K562 (cell line): Measurements from ENCODE around the gene PKLR. TPM values are rescaled to one million over a fixed set of nuclear protein-coding genes. Genes with fewer than 3 reads are reported as not detected.

ENCODE experiments used
- CCNT2 ChIP-seq: IDR thresholded peaks from 2 replicates; pipeline ENCODE4 v1.6.1; 2011; ENCODE audit warnings: borderline replicate concordance, low read depth, mild to moderate bottlenecking, moderate library complexity, mixed read lengths, low read length; ENCODE audit not compliant: insufficient read length; ENCODE audit errors: extremely low read depth
- CHD1 ChIP-seq: fragments of 200-600 bp; sonication (generic); IDR thresholded peaks from one replicate; pipeline ENCODE4 v1.6.1; 2012; ENCODE audit warnings: mild to moderate bottlenecking, moderate library complexity, low read length, inconsistent platforms
- COPS2 ChIP-seq: fragments of 450-650 bp; conservative IDR thresholded peaks from 2 replicates; pipeline ENCODE4 v1.6.1; 2016; ENCODE audit warnings: mild to moderate bottlenecking, moderate library complexity
- DNMT1 ChIP-seq: fragments of 450-650 bp; IDR thresholded peaks from 2 replicates; pipeline ENCODE4 v1.6.1; 2016; ENCODE audit warnings: antibody characterized with exemption, mild to moderate bottlenecking
- FOXJ3 ChIP-seq: sonication (generic); formaldehyde crosslinking; IDR thresholded peaks from 2 replicates; pipeline ENCODE4 v1.4.0; 2020; ENCODE audit warnings: mild to moderate bottlenecking, missing genetic modification reagents
- KDM2B ChIP-seq: fragments of 250-450 bp; sonication (Bioruptor Pico); IDR thresholded peaks from 2 replicates; pipeline ENCODE4 v1.8.0; 2021; ENCODE audit warnings: mild to moderate bottlenecking, moderate library complexity
- KDM5B ChIP-seq: fragments of 200-600 bp; sonication (generic); IDR thresholded peaks from 2 replicates; pipeline ENCODE4 v1.6.1; 2012; ENCODE audit warnings: low read depth, mild to moderate bottlenecking, moderate library complexity, low read length, control low read depth, inconsistent platforms; ENCODE audit not compliant: insufficient replicate concordance
- KHSRP ChIP-seq: fragments of 450-650 bp; IDR thresholded peaks from 2 replicates; pipeline ENCODE4 v1.6.1; 2017
- MTF1 ChIP-seq: fragments of 250-450 bp; sonication (Bioruptor Pico); IDR thresholded peaks from 2 replicates; pipeline ENCODE4 v1.9.0; 2021; ENCODE audit warnings: moderate library complexity, mild to moderate bottlenecking, inconsistent platforms, borderline replicate concordance
- SRF ChIP-seq, 2 experiments: fragments of 250-450, 450-650 bp in 1 of 2; sonication (Bioruptor Pico) in 1 of 2; sonication (generic) in 1 of 2; formaldehyde crosslinking; IDR thresholded peaks; 2 replicates each; pipeline versions ENCODE4 v1.5.0 to v1.5.1; 2020 to 2022; ENCODE audit warnings: mild to moderate bottlenecking in 1 of 2, missing genetic modification reagents in 1 of 2
- THRA ChIP-seq: fragments of 450-650 bp; IDR thresholded peaks from 2 replicates; pipeline ENCODE4 v1.6.1; 2017; ENCODE audit warnings: mild to moderate bottlenecking, moderate library complexity
- ZBTB49 ChIP-seq: sonication (generic); formaldehyde crosslinking; IDR thresholded peaks from 2 replicates; pipeline ENCODE4 v1.8.0; 2022; ENCODE audit warnings: missing genetic modification reagents, mild to moderate bottlenecking, borderline replicate concordance
- ZKSCAN8 ChIP-seq: fragments of 200-800 bp; sonication (Bioruptor generic); IDR thresholded peaks from 2 replicates; pipeline ENCODE4 v1.6.1; 2016; ENCODE audit warnings: missing genetic modification characterization, missing compliant biosample characterization
- ZMIZ1 ChIP-seq, 2 experiments: fragments of 150-350 bp in 1 of 2; IDR thresholded peaks; 2 replicates each; pipeline ENCODE4 v1.6.1; 2012 to 2016; ENCODE audit warnings: low read depth in 2 of 2, low read length in 2 of 2, mild to moderate bottlenecking in 1 of 2, moderate library complexity in 1 of 2
- ZNF217 ChIP-seq: sonication (generic); formaldehyde crosslinking; IDR thresholded peaks from 2 replicates; pipeline ENCODE4 v1.8.0; 2022; ENCODE audit warnings: mild to moderate bottlenecking, missing genetic modification reagents
- ZNF253 ChIP-seq: fragments of 250-450 bp; sonication (Bioruptor Pico); conservative IDR thresholded peaks from 2 replicates; pipeline ENCODE4 v1.6.1; 2021; ENCODE audit warnings: mild to moderate bottlenecking
- ZNF431 ChIP-seq: sonication (generic); formaldehyde crosslinking; IDR thresholded peaks from 2 replicates; pipeline ENCODE4 v1.8.0; 2022; ENCODE audit warnings: mild to moderate bottlenecking, missing genetic modification reagents
- ZNF717 ChIP-seq: fragments of 250-450 bp; sonication (Bioruptor Pico); IDR thresholded peaks from 2 replicates; pipeline ENCODE4 v1.5.0; 2021
- polyA plus RNA-seq, 8 experiments: library from polyadenylated mRNA; depleted of rRNA in 4 of 8; stranded (reverse) in 5 of 8; unstranded in 3 of 8; fragments of >200 nt; fragmentation: Nextera tagmentation in 2 of 8; fragmentation: Illumina TruSeq in 1 of 8; extraction: Ambion mirVana in 2 of 8; extraction: Trizol in 1 of 8; gene quantifications; 2 replicates each; pipeline versions ENCODE4 v1.2.1 to v1.2.3, GENCODE V29; 2011 to 2014; ENCODE audit warnings: inconsistent platforms in 1 of 8, missing spikeins in 1 of 8
- total RNA-seq, 7 experiments: library from RNA; depleted of rRNA in 6 of 7; stranded (reverse); fragments of >200 nt in 6 of 7; fragmentation: Illumina TruSeq in 2 of 7; extraction: Trizol in 2 of 7; gene quantifications; 2 replicates each; pipeline versions ENCODE4 v1.2.1 to v1.2.3, GENCODE V29; 2011 to 2021; ENCODE audit warnings: low replicate concordance in 1 of 7

The PKLR gene
- total and polyA plus RNA-seq, 9 of the 15 experiments (the other 6 are each of a cell fraction or from before 2014, with no cell fraction given): 10.7 to 78.4 (median 38.2) TPM

GRCh38 chr1:155261852-155262673 lies 39.2 kb downstream of the PKLR start, which contains the start of gene SCAMP3 (continued):
- TF ChIP-seq ZBTB49 (CRISPR knock-in tag): no peak
- peak in 1 of 2 experiments; percentile 67; a peak in 2 of 4 replicates for TF ChIP-seq SRF (CRISPR knock-in tag; IDR thresholded peaks at IDR 0.05)
- no peak for TF ChIP-seq MTF1 (CRISPR knock-in tag)
- TF ChIP-seq ZNF431 (CRISPR knock-in tag): no peak
- TF ChIP-seq COPS2: no peak
- no peak for TF ChIP-seq FOXJ3
- no peak for TF ChIP-seq THRA
- no peak for TF ChIP-seq KHSRP
- no peak for TF ChIP-seq ZMIZ1 (IDR thresholded peaks at IDR 0.05; ENCODE audit: low read depth in 2 of 2, low read length in 2 of 2)
- 0 out of 2 replicates have a peak, but pooled peaks have one; percentile 43 for TF ChIP-seq ZNF253 (CRISPR knock-in tag)
- no peak for TF ChIP-seq KDM2B (CRISPR knock-in tag)
- peak; percentile 60 for TF ChIP-seq CCNT2
- TF ChIP-seq DNMT1: no peak
- peak; percentile 90 for TF ChIP-seq KDM5B
- TF ChIP-seq ZNF217: no peak
- peak; percentile 69; the same call in 1 of the 2 replicates for TF ChIP-seq ZNF717 (CRISPR knock-in tag)
- no peak for TF ChIP-seq ZKSCAN8 (CRISPR knock-in tag)
- peak; percentile 61 for TF ChIP-seq CHD1
